Measurements from ENCODE around the gene ZC3H14. TPM values are rescaled to one million over a fixed set of nuclear protein-coding genes. Genes with fewer than 3 reads are reported as not detected.

Gene ZC3H14
- total RNA-seq, 2 experiments from 2014 or later: 43.3 to 50.5 TPM

DNA sequence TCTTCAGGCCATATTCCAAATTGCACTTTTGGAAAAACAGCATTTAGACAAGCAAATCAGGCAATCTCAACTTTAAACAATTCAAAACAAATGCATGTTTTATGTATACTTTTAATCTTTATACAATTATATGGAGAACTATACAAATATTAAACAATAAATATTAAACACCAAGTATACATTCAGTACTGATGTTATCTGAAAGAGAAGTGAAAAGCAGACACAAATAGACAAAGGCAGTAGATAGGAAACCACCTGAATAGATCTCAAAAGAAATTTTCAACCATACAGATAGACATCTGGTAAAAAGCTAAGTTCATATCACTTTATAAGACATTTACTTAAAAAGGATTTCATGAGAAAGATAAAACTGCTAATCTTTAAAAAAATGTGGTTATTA lies 65.2 kb downstream of the ZC3H14 start:
- Mint-ChIP-seq H3K27ac (no peak overlapping the region), H3K36me3 (peaks cover 1% of the 10 kb centered on the region), H3K4me3 (no peak overlapping the region), H3K27me3 (no peaks in the 10 kb centered on the region), H3K4me1 (no peaks in the 10 kb centered on the region), H3K9me3 (ENCODE audit: low read depth) (no peaks in the 10 kb centered on the region)
- DNase-seq (no peak), ATAC-seq (no peak)
- CTCF ChIA-PET: no interaction called here

DNA sequence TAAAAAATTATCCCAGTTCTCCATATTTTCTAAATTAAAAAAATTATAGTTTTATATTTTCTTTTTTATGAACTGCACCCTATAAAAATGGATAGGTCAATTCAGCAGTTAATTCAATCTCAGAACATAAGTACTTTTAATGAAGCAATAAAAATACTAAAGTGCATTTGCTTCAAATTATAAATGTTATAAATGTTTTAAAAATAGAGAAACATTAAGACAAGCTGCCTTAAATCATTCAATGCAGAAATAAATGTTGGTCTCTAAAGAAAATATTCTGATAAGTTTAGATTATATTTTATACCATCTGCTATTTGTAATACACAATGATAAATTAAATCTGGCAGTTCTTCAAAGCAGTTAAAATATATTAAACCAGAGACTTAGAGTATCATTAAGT lies 65.6 kb downstream of the ZC3H14 start:
- DNase-seq (no peak), ATAC-seq (no peak)
- H3K4me1 Mint-ChIP-seq: no peaks in the 10 kb centered on the region
- no peaks in the 10 kb centered on the region for H3K27me3 Mint-ChIP-seq
- no peak overlapping the region for H3K4me3 Mint-ChIP-seq
- peaks cover 1% of the 10 kb centered on the region for H3K36me3 Mint-ChIP-seq
- no peak overlapping the region for H3K27ac Mint-ChIP-seq
- no peaks in the 10 kb centered on the region for H3K9me3 Mint-ChIP-seq (ENCODE audit: low read depth)
- CTCF ChIA-PET: no interaction called here

DNA sequence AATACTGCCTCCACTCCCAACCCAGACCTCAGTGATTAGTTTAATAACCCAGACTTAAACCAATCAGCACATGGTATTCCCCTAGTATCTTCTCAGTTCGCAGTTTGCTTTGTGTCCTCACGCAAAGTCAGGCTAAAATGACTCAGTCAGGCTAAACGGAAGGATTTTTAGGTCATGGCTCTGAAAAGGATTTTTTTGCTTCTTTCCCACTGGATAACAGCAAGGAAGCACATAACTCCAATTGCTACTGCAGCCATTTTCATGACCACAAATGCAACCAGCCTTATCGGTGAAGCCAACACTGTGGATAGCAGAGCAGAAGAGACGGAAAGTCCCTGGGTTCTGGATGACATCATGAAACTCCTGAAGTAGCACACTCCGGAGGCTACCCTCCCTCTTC lies 67.7 kb downstream of the ZC3H14 start:
- H3K27ac Mint-ChIP-seq: no peak overlapping the region
- DNase-seq (no peak), ATAC-seq (no peak)
- no peaks in the 10 kb centered on the region for H3K27me3 Mint-ChIP-seq
- H3K36me3 Mint-ChIP-seq: peaks cover 1% of the 10 kb centered on the region
- H3K4me3 Mint-ChIP-seq: no peak overlapping the region
- H3K9me3 Mint-ChIP-seq (ENCODE audit: low read depth): no peaks in the 10 kb centered on the region
- H3K4me1 Mint-ChIP-seq: no peaks in the 10 kb centered on the region
- CTCF ChIA-PET: interaction anchor here (0.7 kb wide), 1 partner anchor 469 kb away, joined by 7 read pairs; no protein-coding TSS in a partner anchor

DNA sequence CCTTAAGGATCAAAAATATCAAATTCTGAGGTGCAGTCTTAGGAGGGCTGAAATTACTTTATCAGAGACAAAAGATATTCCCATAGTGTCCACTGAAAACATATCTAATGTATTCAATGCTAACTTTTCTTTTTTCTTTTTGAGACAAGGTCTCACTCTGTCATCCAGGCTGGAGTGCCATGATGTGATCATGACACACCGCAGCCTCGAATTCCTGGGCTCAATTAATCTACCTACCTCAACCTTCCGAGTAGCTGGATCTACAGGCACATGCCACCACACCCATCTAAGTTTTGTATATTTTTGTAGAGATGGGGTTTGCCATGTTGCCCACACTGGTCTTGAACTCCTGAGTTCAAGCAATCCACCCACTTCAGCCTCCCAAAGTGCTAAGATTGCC lies 68.3 kb downstream of the ZC3H14 start:
- Mint-ChIP-seq H3K27me3 (no peaks in the 10 kb centered on the region), H3K27ac (no peak overlapping the region), H3K4me3 (no peak overlapping the region), H3K9me3 (ENCODE audit: low read depth) (no peaks in the 10 kb centered on the region), H3K4me1 (no peaks in the 10 kb centered on the region), H3K36me3 (peaks cover 1% of the 10 kb centered on the region)
- CTCF ChIA-PET: no interaction called here
- DNase-seq (no peak), ATAC-seq (no peak)

DNA sequence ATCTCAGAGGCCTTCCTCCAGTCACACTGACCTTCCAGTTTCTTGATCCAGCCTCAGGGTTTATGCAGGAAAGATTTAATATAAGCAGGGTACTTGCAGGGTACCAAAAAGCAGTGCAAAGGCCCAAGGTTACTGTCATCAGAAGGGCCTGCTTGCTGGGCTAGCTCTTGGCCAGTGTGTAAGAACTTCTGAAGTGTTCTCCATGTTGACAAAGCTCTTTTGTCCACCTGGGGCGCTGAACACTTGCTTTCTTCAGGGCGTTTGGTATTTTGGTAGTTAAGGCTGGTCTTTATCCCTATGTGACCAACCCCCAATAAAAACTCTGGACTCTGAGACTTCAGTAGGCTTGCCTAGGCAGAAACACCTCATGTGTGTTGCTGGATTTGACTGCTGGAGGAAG lies 69.7 kb downstream of the ZC3H14 start:
- no peaks in the 10 kb centered on the region for H3K9me3 Mint-ChIP-seq (ENCODE audit: low read depth)
- peaks cover 3% of the 10 kb centered on the region for H3K36me3 Mint-ChIP-seq
- ATAC-seq: no peak
- DNase-seq: no peak
- H3K4me3 Mint-ChIP-seq: no peak overlapping the region
- H3K27me3 Mint-ChIP-seq: no peaks in the 10 kb centered on the region
- H3K4me1 Mint-ChIP-seq: no peaks in the 10 kb centered on the region
- CTCF ChIA-PET: interaction anchor here (1.2 kb wide), 1 partner anchor 17 kb away, joined by 4 read pairs; no protein-coding TSS in a partner anchor
- H3K27ac Mint-ChIP-seq: no peak overlapping the region

DNA sequence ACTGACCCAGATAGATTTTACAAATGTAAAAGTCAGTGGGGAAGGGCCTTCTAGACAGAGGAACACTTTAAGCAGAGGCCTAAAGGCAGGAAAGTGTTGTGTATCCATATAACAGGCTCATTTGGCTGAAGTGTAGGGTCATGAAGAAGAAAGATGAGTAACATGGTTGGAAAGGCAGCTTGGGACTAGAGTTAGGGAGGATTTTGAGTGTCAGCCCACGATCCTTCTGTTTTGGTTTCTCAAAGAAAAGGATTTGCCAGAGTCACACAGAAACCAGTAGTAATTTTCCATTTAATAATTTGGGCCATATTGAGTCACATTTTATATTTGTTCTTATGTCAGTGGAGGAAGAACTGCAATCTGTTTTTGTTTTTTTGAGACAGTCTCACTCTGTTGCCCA lies 76.4 kb downstream of the ZC3H14 start:
- Mint-ChIP-seq H3K9me3 (ENCODE audit: low read depth) (peaks cover 12% of the 10 kb centered on the region), H3K4me1 (no peaks in the 10 kb centered on the region), H3K4me3 (no peak overlapping the region), H3K27me3 (no peaks in the 10 kb centered on the region), H3K27ac (no peak overlapping the region), H3K36me3 (peaks cover 22% of the 10 kb centered on the region)
- ATAC-seq: no peak
- CTCF ChIA-PET: no interaction called here
- DNase-seq: no peak

DNA sequence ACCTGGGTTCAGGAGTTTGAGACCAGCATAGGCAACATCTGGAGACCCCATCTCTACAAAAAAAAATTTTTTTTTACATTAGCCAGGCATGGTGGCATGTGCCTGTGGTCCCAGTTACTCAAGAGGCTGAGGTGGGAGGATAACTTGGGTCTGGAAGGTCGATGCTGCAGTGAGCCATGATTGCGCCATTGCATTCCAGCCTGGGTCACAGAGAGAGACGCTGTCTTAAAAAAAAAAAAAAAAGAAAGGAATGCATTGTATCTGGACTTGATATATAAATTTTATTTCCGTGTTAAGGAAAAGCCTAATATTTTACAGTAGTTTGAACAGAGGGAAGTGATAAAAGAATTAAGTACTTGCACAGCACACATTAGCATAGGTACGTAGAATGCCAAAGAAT lies 97.2 kb downstream of the ZC3H14 start:
- H3K4me3 Mint-ChIP-seq: no peak overlapping the region
- no peak for ATAC-seq
- H3K27me3 Mint-ChIP-seq: no peaks in the 10 kb centered on the region
- H3K36me3 Mint-ChIP-seq: peaks cover 12% of the 10 kb centered on the region
- no peak overlapping the region for H3K27ac Mint-ChIP-seq
- CTCF ChIA-PET: no interaction called here
- H3K9me3 Mint-ChIP-seq (ENCODE audit: low read depth): no peaks in the 10 kb centered on the region
- no peaks in the 10 kb centered on the region for H3K4me1 Mint-ChIP-seq
- no peak for DNase-seq

DNA sequence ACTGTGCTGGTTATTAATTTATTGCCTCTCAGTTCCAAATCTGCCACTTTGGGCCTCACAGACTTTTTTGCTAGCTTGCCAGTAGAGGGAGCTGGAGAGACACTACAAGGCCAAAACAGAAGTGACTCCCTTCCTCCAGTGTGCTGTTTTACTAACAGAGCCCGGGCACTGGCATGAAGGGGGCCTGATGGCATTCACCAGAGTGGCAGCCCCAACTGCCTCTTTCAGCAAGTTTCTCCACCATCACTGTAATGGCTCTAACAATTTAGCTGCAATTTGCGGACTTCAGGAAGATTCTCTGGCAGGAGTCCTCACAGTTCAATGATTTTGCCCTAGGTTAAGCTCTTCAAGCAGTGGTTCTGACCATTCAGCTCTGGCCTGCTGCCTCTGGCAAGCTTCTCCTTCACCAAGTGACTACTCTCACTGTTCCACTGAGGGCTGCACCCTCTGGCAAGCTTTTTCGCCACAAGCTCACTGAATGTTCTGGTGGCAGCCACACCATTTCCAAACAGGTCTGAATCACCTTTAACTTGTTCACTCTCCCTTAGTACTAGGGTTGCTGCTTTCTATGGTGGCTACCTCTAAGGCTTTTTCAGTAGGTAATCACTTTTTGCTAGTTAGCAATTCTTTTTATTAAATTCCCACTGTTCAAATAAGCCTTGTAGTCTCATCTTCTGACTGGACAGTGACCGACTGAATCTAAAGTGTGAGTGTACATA lies 104.9 kb downstream of the ZC3H14 start:
- peak; percentile 59 for DNase-seq
- CTCF ChIA-PET: interaction anchor here (0.8 to 2.8 kb wide), 22 partner anchors 13 to 479 kb away, joined by 3 to 11 read pairs (median 4); partner anchors contain the start of genes EML5 and TTC8
- no peak overlapping the region for H3K27ac Mint-ChIP-seq
- peaks cover 2% of the 10 kb centered on the region for H3K4me1 Mint-ChIP-seq
- ATAC-seq: peak; percentile 73
- H3K36me3 Mint-ChIP-seq: peaks cover 8% of the 10 kb centered on the region
- no peak overlapping the region for H3K4me3 Mint-ChIP-seq
- peaks cover 5% of the 10 kb centered on the region for H3K9me3 Mint-ChIP-seq (ENCODE audit: low read depth)
- H3K27me3 Mint-ChIP-seq: no peaks in the 10 kb centered on the region

DNA sequence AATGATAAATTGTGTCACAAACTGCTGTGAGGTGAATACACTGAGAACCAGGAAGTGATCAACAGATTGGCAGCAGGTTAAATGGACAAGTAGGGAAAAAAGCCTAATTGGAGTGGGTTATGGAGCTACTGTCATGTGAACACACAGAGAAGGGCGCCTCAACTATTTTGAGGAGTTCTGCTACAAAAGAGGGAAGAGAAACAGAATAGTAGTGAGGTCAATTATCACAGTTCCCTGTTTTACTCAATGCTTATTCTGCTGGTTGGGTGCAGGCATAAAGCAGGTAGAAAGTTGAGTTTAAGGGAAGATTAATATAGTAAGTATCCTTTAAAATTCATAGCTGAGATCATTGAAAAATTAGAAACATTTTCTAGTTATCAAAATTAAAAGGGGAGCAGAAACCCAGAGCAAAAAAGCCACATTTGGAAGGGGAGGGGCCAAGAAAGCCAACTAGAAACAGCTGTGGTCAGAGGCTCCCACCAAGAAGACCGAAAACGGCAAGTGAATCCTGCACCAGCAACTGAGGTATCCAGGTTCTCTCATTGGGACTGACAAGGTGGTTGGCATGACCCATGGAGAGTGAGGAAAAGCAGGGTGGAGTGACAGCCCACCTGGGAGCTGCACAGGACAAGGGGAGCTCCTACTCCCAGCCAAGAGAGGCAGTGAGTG lies 105.7 kb downstream of the ZC3H14 start:
- H3K27ac Mint-ChIP-seq: no peak overlapping the region
- DNase-seq (no peak), ATAC-seq (no peak)
- CTCF ChIA-PET: interaction anchor here (0.6 to 1.9 kb wide), 11 partner anchors 9 to 339 kb away, joined by 3 to 9 read pairs (median 3); partner anchors contain the start of genes EML5 and TTC8
- no peaks in the 10 kb centered on the region for H3K27me3 Mint-ChIP-seq
- peaks cover 9% of the 10 kb centered on the region for H3K36me3 Mint-ChIP-seq
- peaks cover 2% of the 10 kb centered on the region for H3K4me1 Mint-ChIP-seq
- H3K4me3 Mint-ChIP-seq: no peak overlapping the region
- H3K9me3 Mint-ChIP-seq (ENCODE audit: low read depth): peaks cover 5% of the 10 kb centered on the region

DNA sequence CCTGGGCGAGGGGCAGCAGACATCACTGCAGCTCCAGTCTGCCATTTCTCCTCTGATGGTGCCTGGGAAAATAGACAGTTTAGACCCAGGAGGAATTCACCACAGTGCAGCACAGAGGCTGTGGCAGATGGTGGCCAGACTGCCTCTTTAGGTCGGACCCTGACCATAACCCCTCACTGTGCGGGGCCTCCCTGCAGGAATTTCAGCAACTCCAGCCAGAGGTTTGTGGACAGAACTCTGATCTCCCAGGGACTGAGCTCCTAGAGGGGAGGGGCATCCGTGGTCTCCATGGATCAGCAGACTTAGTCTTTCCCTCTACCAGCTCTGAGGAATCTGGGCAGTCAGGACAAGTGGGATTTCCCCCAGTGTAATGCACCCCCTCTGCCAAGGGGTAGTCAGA lies 106.5 kb downstream of the ZC3H14 start:
- H3K27me3 Mint-ChIP-seq: no peaks in the 10 kb centered on the region
- H3K36me3 Mint-ChIP-seq: peaks cover 11% of the 10 kb centered on the region
- DNase-seq: no peak
- ATAC-seq: no peak
- peaks cover 5% of the 10 kb centered on the region for H3K9me3 Mint-ChIP-seq (ENCODE audit: low read depth)
- H3K4me1 Mint-ChIP-seq: peaks cover 2% of the 10 kb centered on the region
- CTCF ChIA-PET: interaction anchor here (0.6 to 1.2 kb wide), 4 partner anchors 8 to 338 kb away, joined by 3 to 4 read pairs (median 3); partner anchors contain the start of gene EML5
- no peak overlapping the region for H3K4me3 Mint-ChIP-seq
- H3K27ac Mint-ChIP-seq: no peak overlapping the region

Other genes starting within 250 kb of the ZC3H14 start
- gene KCNK10, start 239.8 kb upstream of the ZC3H14 start, total RNA-seq: not detected
- 1 to 10 TPM; 3.0 to 4.5 TPM for gene SPATA7, start 177.4 kb upstream of the ZC3H14 start, total RNA-seq
- under 1 TPM in 1 of 2 experiments, not detected in 1; 0.12 TPM for gene PTPN21, start 8.0 kb upstream of the ZC3H14 start, total RNA-seq
- gene EML5, start 229.9 kb downstream of the ZC3H14 start, total RNA-seq: 1 to 10 TPM; 2.3 to 3.7 TPM

Measured in activated CD8-positive, alpha-beta memory T cell treated with anti-CD3 and anti-CD28 coated beads, Interleukin-2, amount 10 ng/mL, durations not matched to agents 7 days and 5 days (primary cell).